CD4-positive, alpha-beta T cell treated with Interleukin-6 for 4 hours (primary cell): ENCODE results near the gene SMCHD1.
"Not testable (repeated sequence)": the region's sequence is repeated elsewhere in the genome, so short reads cannot be mapped to it uniquely, and the experiment has no call there.

Experiments used
- DNase-seq: peaks from one replicate; pipeline ENCODE4 v3.0.0-alpha.2; 2020; ENCODE audit warnings: mixed read lengths

The SMCHD1 gene

GRCh38 chr18:2660849-2661248 is 5.3 kb downstream of the SMCHD1 start:
- DNase-seq: not testable (repeated sequence)

- DNase-seq: not testable (repeated sequence)
Measured at GRCh38 chr18:2662288-2662687, 6.8 kb downstream of the SMCHD1 start.

DNA sequence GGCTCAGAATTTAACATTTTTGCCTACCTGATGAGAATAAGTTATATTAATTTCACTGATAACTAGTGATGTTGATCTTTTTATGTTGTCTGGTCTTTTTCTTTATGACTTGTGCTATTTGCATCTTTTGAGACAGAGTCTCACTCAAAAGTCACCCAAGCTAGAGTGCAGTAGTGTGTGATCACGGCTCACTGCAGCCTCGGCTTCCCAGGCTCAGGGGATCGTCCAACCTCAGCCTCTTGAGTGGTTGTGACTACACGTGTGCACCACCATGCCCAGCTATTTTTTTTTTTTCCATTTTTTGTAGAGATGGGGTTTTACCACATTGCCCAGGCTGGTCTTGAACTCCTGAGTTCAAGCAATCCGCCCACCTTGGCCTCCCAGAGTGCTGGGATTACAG is 7.5 kb downstream of the SMCHD1 start:
- no peak for DNase-seq

- no peak for DNase-seq
Measured at GRCh38 chr18:2672410-2672809, 16.9 kb downstream of the SMCHD1 start.

DNA sequence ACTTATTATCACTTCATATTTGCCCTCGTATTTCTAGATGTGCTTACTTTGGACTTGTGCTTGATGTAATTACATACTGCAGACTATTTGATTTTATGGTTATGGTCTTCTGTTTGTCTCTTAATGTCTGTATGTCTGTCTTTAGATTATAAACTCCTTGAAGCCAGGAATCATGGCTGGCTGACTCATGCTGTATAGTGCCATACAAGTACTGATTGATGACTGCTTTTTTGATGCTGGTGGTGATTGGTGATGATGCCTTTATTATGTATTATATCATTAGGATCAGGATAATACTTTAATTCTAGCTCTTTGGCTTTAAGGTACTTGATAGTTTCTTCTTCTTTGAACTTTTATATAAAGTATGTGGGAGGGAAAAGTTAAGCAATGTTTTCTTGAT is 17.3 kb downstream of the SMCHD1 start:
- DNase-seq: no peak

DNA sequence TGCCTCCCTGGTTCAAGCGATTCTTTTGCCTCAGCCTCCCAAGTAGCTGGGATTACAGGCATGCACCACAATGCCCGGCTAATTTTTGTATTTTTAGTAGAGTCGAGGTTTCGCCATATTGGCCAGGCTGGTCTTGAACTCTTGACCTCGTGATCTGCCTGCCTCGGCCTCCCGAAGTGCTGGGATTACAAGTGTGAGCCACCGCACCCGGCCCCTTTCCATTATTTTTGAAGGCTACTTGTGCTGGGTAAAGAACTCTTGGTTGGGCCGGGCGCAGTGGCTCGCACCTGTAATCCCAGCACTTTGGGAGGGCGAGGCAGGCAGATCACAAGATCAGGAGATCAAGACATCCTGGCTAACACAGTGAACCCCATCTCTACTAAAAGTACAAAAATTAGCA is 23.4 kb downstream of the SMCHD1 start:
- not testable (repeated sequence) for DNase-seq

DNA sequence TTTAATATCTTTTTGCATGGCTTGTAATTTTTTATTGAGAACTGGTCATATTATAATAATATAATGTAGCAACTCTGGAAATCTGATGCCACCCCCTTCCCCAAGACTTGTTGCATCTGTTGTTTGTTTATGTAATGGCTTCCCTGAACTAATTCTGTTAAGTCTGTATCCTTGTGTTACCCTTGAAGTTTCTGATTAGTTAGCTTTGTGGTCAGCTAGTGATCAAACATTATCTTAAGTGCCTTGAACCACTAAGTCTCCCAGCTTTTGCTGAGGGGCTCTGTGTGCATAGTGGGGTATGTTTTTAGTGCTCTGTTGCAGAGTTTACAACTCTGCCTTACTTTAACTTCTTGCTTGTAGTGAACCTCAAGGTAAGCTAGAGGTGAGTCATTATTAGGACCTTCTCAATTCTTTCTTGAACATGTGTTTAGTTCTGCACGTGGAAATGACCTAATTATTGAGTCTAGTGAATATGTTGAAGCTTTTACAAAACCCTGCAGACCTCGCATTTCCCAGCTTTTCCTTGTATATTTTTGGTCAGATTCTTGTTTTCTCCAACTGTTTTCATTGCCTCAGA is 24.8 kb downstream of the SMCHD1 start:
- DNase-seq: no peak

DNA sequence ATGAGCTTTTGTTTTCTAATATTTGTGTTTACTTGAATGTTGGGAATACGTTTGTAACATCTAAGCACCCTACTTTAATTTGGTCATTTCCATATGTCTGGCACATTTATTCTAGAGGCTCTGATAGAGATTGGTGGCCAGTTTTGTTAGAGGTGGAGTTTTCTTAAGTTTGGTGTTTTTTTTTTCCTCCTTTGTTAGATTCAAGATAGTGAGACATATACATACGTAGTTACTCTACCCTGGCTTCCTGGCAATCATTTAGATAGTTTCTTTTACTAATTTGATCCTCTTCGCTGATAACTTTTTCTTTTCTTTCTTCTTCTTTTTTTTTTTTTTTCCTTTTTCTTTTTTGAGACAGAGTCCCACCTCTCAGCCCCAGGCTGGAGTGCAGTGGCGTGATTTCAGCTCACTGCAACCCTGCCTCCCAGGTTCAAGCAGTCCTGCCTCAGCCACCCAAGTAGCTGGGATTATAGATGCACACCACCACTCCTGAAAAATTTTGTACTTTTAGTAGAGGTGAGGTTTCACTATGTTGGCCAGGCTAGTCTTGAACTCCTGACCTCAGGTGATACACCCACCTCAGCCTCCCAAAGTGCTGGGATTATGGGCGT is 26.6 kb downstream of the SMCHD1 start:
- no peak for DNase-seq

GRCh38 chr18:2683055-2683454 is 27.5 kb downstream of the SMCHD1 start:
- no peak for DNase-seq

DNA sequence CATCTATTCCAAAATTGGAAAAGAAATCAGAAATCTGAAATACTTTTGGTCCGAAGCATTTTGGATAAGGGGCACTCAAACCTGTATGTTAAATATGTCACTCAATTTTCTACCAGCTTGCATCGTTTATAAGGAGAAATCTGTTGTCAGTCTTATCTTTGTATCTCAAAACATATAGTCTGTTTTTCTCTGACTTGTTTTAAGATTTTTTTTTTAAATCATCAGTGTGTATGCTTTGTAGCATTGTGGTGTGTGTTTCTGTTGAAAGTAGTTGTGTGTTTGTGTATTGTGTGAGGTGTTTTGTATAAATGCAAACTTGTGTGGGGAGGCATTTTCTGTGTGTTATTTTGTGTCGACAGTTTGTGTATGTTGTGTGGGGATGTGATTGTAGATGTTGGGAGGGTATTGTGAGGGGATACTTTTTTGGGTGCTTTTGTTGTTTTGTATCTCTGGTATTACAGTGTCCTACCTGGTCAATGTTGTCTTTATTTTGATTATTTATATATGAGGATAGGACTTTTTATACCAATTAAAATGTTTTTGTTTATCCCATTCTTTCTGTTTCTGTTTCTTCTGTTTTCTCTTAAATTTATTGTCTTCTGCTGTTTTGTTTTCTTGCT is 30.9 kb downstream of the SMCHD1 start:
- no peak for DNase-seq

- DNase-seq: no peak
Measured at GRCh38 chr18:2687390-2688001, 32.0 kb downstream of the SMCHD1 start.

GRCh38 chr18:2692508-2692907 is 37.0 kb downstream of the SMCHD1 start:
- no peak for DNase-seq

- DNase-seq: no peak
Measured at GRCh38 chr18:2697184-2697583, 41.7 kb downstream of the SMCHD1 start.

DNA sequence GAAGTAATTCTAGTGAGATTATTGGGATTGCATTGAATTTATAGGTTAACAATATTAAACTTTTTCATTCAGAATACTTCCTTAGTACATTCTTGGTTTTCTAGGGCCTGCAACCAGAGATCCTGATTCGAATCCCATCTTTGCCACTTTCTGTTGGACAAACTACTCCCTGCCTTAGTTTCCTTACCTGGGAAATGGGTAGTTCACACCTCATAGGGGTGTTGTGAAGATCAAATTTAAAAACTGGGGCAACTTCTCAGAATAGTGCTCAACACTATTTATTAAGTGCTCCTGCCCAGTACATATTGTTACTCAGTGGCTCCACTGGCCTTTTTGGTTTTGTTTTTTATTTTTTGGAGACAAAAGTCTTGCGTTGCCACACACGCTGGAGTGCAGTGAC is 43.5 kb downstream of the SMCHD1 start:
- no peak for DNase-seq

DNA sequence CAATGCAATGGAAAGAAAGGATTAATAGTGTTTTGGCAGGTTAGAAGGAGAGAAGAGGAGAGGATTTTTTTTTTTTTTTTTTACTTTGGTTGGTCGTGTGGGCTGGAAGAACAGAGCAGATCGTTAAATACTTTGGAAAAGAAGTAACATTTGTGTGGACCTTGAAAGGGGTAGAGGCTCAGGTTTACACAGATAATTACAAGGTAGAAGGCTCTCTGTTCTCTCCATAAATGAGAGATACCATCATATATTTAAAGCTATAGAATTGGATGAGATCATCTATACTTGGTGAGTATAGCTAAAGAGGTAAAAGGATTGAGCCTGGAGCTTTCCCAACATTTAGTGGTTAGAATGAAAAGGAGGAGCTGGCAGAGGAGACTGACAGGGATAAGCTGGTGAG is 49.0 kb downstream of the SMCHD1 start:
- no peak for DNase-seq

GRCh38 chr18:2706903-2707302 is 51.4 kb downstream of the SMCHD1 start:
- DNase-seq: no peak

GRCh38 chr18:2707551-2708168 is 52.1 kb downstream of the SMCHD1 start:
- no peak for DNase-seq

DNA sequence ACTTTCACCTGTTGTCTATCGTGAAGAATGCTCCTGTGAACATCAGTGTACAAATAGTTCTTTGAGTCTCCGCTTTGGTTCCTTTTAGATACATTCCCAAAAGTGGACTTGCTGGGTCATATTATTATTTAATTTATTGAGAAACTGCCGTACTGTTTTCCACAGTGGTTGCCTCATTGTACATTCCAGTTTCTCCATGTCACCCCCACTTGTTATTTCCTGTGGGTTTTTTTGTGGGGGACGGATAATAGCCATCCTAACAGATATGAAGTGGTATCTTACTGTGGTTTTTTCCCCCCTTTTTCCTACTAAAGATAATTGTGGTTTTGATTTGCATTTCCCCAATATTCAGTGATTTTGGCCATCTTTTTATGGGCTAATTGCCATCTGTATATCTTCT is 53.8 kb downstream of the SMCHD1 start:
- no peak for DNase-seq

GRCh38 chr18:2714140-2714539 is 58.6 kb downstream of the SMCHD1 start:
- DNase-seq: no peak

- DNase-seq: no peak
Measured at GRCh38 chr18:2715990-2716389, 60.5 kb downstream of the SMCHD1 start.

DNA sequence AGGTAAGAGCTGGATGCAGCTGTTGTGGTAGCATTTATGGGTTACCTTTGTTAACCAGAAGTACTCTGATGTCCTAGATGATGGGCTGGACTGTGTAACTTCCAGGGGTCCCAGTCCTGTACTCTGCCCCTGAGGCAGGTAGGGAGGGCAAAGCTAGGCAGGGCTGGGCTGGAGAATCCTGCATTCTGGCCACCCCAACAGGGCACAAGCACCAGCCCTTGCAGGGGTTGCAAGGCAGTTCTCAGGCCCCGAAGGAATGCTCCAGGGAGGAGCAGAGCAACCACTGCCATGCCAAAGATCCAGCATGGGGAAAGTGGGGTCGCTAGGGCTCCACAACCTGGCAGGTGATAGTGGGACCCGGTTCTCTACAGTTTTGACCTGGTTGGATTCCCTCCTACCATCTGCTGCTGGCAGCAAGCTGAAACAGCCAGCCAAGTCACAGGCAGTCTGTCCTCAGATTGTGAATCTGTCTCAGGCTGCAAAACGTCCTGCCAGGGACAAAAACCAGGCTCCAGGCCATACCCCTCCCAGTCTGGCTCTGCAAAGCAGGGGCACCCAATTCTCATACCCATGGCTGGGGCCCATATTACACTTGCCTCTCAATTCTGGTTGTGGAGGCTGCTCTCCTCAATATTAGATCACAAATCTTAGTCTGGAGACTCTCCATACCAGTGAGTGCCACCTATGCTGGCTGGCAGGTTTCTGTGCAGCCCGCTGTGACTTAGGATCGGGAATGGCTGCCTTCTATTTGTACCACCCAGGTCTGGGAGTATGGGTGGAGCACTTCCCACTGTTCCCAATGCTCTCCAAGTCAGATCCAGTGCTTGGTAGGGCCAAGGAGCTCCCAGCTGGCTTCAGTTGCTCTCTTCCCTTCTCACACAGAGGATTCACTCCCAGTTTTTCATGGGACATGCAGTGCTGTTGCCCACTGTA is 61.1 kb downstream of the SMCHD1 start:
- DNase-seq: no peak

- DNase-seq: no peak
Measured at GRCh38 chr18:2717407-2717806, 61.9 kb downstream of the SMCHD1 start.

DNA sequence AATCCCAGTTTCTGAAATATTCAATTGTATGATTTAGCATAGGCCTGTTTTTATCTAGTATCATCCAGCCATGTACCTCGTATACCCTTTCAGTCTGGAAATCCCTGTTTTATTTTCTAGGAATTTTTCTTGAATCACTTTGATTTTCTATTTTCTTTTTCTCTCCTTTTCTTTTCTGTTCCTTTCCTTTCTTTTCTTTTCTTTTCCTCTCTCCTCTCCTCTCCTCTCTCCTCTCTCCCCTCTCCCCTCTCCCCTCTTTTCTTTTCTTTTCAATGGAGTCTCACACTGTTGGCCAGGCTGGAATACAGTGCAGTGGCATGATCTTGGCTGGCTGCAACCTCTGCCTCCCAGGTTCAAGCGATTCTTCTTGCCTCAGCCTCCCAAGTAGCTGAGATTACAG is 63.5 kb downstream of the SMCHD1 start:
- no peak for DNase-seq
